ENCODE data around the gene TAS2R1.

The TAS2R1 gene, protein sequence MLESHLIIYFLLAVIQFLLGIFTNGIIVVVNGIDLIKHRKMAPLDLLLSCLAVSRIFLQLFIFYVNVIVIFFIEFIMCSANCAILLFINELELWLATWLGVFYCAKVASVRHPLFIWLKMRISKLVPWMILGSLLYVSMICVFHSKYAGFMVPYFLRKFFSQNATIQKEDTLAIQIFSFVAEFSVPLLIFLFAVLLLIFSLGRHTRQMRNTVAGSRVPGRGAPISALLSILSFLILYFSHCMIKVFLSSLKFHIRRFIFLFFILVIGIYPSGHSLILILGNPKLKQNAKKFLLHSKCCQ

DNA sequence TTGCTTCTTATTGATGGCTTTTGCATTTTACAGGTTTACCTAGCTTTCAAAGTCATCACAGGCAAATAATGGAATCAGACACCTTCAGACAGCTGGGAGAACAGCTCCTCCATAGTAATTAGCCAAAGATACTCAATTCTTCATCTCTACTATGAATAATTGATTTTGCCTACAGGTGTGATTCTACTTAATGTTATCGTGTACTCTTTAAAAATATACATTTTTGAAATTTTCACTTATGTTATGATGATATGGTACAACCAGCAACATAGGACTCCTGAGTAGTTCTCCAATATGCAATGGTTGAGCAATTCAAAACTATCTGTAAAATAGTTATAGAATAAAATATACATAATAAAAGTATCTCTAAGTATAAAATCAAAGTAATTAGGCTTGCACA lies at the start of gene TAS2R1:
TSS of gene TAS2R1 (minus strand) at position 101 of the 400 bp plus-strand sequence. CDS start 319 bp downstream, outside the sequence.
- no peak for DNase-seq (ENCODE audit: low read depth in 2 of 2)

- no peak for DNase-seq (ENCODE audit: low read depth in 2 of 2)
These were observed 40.2 kb upstream of the TAS2R1 start for GRCh38 chr5:9670371-9670770.

DNA sequence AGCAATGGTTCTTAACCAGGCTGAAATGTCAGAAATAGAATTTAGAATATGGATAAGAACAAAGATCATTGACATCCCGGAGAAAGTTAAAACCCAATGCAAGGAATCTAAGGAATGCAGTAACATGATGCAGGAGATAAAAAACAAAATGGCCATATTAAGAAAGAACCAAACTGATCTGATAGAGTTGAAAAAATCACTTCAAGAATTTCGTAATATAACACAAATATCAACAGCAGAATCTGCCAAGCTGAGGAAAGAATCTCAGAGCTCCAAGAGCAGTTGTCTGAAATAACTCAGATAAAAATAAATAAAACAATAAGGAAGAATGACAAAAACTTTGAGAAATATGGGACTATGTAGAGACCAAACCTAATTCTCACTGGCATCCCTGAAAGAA lies 37.8 kb upstream of the TAS2R1 start:
- no peak for DNase-seq (ENCODE audit: low read depth in 2 of 2)

DNA sequence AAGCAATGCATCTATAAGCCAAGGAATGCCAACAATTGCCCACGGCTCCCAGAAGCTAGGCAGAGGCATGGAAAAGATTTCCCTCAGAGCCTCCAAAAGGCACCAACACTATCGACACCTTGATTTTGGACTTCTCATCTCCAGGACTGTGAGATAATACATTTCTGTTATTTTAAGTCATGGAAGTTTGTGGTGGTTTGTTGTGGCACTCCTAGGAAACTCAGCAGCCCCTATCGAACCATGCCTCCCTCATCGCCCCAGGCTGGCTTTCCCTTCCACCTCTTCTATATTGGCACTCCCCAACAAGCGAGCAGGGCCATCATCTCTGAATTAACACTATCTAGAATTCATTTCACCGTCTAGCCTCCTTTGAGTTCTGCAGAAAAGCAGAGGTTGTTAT lies 33.7 kb upstream of the TAS2R1 start:
- DNase-seq (ENCODE audit: low read depth in 2 of 2): no peak

DNA sequence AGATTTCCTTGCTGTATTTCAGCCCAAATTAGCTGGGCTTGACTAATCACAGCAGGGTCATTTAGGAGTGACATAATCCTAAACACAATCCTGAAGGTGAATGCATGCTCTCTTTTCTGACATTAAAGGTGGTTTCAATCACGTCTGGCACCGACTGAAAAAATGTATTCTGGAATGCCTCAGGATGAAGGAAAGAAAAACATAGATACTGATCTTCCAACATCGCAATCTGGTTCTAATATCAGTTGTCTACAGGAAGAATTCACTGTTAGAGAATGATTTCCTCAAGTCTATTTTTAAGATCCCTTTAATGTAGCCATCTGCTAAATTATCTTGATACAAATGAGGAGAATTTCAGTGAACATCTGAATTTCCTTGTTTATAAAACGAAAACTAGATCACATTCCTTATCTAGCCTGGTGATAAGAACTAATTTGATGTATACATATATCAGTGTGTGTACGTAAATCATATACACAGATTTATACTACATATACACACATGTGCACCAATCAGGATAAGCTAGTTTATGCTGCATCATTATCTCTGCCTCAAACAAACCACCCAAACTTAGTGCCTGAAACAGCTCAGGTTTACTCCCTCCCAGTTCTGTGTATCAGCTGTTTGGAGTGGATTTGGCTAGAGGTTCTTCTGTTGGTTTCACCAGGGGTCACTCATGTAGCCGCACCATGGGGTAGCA lies 31.3 kb upstream of the TAS2R1 start:
- DNase-seq (ENCODE audit: low read depth in 2 of 2): no peak

- no peak for DNase-seq (ENCODE audit: low read depth in 2 of 2)
These were observed 28.6 kb upstream of the TAS2R1 start for GRCh38 chr5:9658706-9659105.

DNA sequence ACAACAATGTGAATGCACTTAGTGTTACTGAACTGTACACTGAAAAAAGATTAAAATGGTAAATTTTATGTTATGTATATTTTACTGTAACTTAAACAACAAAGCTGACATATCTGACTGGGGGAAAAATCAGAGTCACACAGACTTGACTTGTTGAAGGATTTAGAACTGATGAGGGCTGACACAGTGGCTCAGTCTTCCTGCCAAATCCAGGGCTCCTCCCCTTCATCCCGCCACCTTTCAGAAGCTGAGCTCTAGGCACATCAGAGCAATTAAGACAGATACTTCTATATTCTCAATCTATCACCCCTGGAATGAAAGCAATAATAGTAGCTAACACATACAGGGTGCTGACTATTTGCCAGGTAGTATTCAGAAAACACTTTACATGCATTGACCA lies 27.7 kb upstream of the TAS2R1 start:
- DNase-seq (ENCODE audit: low read depth in 2 of 2): no peak

DNA sequence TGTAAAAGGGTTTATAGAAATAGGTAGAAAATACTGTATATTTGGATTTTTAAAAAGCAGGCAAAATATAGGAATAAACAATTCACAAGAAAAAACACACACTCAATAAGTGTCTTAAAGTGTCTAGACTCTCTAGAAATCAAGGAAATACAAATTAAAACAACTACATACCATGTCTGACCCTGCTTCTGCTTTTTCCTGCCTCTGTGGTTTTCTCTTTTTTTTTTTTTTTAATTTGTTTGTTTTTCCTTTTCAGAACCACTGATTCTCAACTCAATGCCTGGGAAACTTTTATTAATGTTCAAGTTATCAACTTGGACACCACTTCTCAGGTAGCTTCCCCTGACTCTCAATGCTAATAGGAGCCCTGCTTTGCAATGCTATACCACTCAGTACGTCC lies 25.5 kb upstream of the TAS2R1 start:
- no peak for DNase-seq (ENCODE audit: low read depth in 2 of 2)

- DNase-seq (ENCODE audit: low read depth in 2 of 2): no peak
These were observed 24.7 kb upstream of the TAS2R1 start for GRCh38 chr5:9654886-9655285.

- DNase-seq (ENCODE audit: low read depth in 2 of 2): no peak
These were observed 23.7 kb upstream of the TAS2R1 start for GRCh38 chr5:9653811-9654210.

DNA sequence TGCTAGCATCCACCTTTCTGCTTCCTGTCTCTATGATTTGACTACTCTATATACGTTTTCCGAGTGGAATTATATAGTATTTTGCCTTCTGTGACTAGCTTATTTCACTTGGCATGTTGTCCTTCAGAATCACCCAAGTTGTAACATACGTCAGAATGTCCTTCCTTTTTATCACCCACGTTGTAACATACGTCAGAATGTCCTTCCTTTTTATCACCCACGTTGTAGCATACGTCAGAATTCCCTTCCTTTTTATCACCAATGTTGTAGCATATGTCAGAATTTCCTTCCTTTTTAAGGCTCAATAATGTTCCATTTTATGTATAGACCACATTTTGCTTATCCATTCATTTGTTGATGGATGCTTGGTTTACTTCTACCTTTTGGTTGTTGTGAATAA lies 22.9 kb upstream of the TAS2R1 start:
- no peak for DNase-seq (ENCODE audit: low read depth in 2 of 2)

DNA sequence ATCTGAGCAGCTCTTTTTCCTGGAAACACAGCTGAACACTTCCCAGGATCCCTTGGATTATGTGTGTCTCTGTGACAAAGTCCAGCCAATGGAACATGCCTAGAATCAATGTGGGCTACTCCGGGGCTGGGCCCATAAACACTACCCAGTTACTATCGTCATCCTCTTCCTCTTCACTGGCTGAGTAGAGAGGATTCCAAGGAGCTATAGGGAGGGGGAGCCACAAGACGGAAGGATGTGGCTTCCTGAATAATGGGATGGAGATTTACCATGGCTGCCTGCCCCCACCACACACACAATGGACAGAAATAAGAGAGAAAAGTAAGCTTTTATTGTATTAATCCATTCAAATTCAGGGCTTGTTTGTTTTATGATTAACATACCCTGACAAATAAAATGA lies 22.1 kb upstream of the TAS2R1 start:
- DNase-seq (ENCODE audit: low read depth in 2 of 2): no peak

- DNase-seq (ENCODE audit: low read depth in 2 of 2): no peak
These were observed 16.7 kb upstream of the TAS2R1 start for GRCh38 chr5:9646843-9647242.

DNA sequence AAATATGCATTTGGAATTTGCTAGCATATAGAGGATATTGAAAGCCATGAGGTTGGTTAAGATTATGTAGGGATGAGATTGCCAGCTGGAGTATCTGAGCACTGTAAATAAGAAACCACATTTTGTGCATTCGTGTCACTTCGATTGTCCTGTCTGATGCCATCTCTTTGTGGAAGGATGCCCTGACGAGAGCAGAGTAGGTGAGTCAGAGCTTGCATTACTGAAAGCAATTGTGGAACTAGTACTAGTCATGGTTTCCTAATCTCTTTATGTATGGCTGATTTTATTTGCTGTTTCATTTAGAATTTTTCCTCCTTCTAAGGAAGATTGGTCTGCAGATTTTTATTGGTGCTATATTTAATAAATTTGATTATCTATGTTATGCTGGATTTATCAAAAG lies 14.5 kb upstream of the TAS2R1 start:
- DNase-seq (ENCODE audit: low read depth in 2 of 2): no peak

DNA sequence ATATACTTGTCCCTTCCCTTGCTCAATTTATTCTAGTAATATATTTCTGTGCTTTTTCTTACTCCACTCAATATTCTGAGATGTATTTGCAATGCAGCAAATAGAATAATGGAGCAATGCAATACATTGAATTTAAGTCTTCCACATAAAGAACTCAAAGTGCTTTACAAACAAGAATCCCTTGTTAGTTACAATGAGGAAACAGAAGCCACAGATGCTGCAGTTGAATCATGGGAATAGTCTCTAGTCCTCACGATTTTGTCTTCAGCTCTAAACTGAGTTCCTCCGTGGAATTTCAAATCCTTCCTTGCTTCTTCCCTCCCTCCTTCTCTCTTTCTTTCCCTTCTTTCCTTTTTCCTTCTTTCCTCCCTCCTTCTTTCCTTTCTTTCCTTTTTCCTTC lies 12.5 kb upstream of the TAS2R1 start:
- no peak for DNase-seq (ENCODE audit: low read depth in 2 of 2)

DNA sequence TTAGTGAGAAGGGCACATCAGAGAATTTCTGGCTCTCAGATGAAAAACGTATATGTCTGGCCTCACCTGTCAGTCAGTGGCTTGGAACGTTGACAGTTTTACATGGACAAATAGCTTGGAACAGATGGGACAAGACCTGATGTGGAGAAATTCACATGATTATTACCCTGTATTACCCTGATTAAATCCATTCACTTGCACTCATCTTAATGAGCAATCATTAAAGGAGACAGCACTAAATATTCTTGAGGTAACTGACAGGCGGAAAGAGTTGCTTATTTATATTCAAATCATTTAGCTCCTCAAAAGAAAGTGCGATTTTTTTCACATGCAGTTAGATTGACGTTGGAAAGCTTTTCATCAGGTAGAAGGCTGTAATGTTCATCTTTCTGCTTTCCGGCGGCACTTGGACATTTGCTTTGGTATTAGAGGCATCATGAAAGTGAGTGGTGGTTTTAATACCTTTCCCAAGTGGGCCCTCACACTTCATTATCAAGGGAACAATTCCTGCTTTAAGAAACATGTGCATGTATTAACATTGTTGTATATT lies 11.7 kb upstream of the TAS2R1 start:
- no peak for DNase-seq (ENCODE audit: low read depth in 2 of 2)

GRCh38 chr5:9632495-9632894 lies 2.3 kb upstream of the TAS2R1 start:
- no peak for DNase-seq (ENCODE audit: low read depth in 2 of 2)

GRCh38 chr5:9627541-9627940 lies 2.6 kb downstream of the TAS2R1 start:
- no peak for DNase-seq (ENCODE audit: low read depth in 2 of 2)

- DNase-seq (ENCODE audit: low read depth in 2 of 2): no peak
These were observed 3.2 kb downstream of the TAS2R1 start for GRCh38 chr5:9626955-9627354.

- no peak for DNase-seq (ENCODE audit: low read depth in 2 of 2)
These were observed 4.4 kb downstream of the TAS2R1 start for GRCh38 chr5:9625731-9626130.

DNA sequence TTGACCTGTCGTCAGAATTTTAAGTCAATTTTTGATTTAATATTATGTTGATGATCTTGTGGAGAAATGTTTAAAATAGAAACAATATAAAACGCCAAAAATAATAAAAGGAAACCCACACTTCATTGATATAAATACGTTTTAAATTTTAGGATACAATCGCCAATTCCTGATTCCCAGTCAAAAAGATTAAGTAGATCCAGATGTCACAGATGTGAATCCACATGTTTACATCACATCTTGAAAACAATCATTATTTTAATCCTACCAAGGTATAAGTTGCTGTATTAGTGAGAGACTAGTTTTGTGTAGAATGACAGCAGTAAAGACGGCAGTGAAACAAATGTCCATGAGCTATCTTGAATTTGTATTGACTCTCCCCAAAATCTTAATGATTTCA lies 4.9 kb downstream of the TAS2R1 start:
- DNase-seq (ENCODE audit: low read depth in 2 of 2): no peak

GRCh38 chr5:9624196-9624947 lies 5.8 kb downstream of the TAS2R1 start:
- no peak for DNase-seq (ENCODE audit: low read depth in 2 of 2)

DNA sequence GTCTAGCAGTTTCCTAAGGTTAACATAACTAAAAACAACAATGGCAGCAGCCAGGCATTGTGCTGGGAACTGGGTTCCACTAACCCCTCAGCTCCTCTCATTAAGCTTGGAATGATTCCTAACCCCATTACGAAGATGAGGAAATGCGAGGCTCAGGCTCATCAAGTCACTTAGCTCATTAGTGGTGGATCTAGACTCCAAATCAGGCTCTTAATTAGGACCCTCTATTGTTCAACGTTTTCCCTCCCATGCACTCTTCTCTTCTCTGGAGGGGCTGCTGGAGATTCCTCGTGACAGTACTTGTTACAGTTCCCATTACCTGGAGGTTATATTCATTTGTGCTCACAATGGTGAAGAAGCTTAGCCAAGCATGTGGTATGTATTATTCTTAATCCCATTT lies 6.5 kb downstream of the TAS2R1 start:
- no peak for DNase-seq (ENCODE audit: low read depth in 2 of 2)
